K562 (cell line): ENCODE results near the gene ITPR1. TPM values are rescaled to one million over a fixed set of nuclear protein-coding genes. Genes with fewer than 3 reads are reported as not detected.

Experiments used
- ATAC-seq: fragments of 200-7000 bp; cut with Tn5 transposase; 3 replicates; pipeline ENCODE4 v1.9.1; 2020; ENCODE audit warnings: moderate library complexity
- BruUV-seq: library from RNA; stranded (reverse); fragments of 400-500 nt; replicated peaks from 2 replicates; lab custom pipeline; 2021; lab: Mats Ljungman, UMichigan
- CTCF ChIA-PET: fragments of 300-600 bp; formaldehyde crosslinking; extraction: SDS; loops from one replicate; lab custom pipeline; 2021; ENCODE audit warnings: low intra/inter-chr PET ratio; lab: Yijun Ruan, JAX
- POLR2A ChIA-PET: fragments of 300-600, 350-650 bp; sonication (Branson Sonifier 250); formaldehyde crosslinking; extraction: SDS; loops from one replicate; lab custom pipeline; 2021; ENCODE audit warnings: antibody characterized with exemption, inconsistent platforms; lab: Yijun Ruan, JAX
- DNase-seq, 4 experiments: peaks; one replicate each; pipeline versions ENCODE4 v3.0.0 to v3.0.0-alpha.2; 2011 to 2018; ENCODE audit warnings: low spot score in 3 of 4, mixed read lengths in 3 of 4; ENCODE audit errors: extremely low read depth in 1 of 4
- FAIRE-seq: peaks from 2 replicates; lab custom pipeline; 2011; peaks lifted over from hg19 to GRCh38; lab: Jason Lieb, UNC
- H2AFZ ChIP-seq: 2 replicates; pipeline ENCODE4 v1.6.0; 2011; ENCODE audit warnings: low read depth, low read length, control low read depth, inconsistent platforms
- H3K27ac ChIP-seq: fragments of 200-600 bp; 3 replicates; pipeline ENCODE4 v1.8.0; 2011; ENCODE audit warnings: low read depth, mild to moderate bottlenecking, control low read depth, inconsistent platforms, low read length, moderate library complexity, mixed read lengths; ENCODE audit errors: extremely low read depth
- H3K27me3 ChIP-seq, 2 experiments: fragments of 300-600 bp in 1 of 2; 2 replicates in 1 of 2; 3 replicates in 1 of 2; pipeline versions ENCODE4 v1.6.0 to v1.8.0; 2011; ENCODE audit warnings: inconsistent platforms in 2 of 2, low read length in 2 of 2, mild to moderate bottlenecking in 1 of 2, mixed read lengths in 1 of 2, moderate library complexity in 1 of 2; ENCODE audit not compliant: control insufficient read depth in 2 of 2, insufficient read depth in 2 of 2
- H3K36me3 ChIP-seq: fragments of 300-600 bp; 3 replicates; pipeline ENCODE4 v1.8.0; 2011; ENCODE audit warnings: mild to moderate bottlenecking, low read length, inconsistent platforms; ENCODE audit not compliant: control insufficient read depth, insufficient read depth
- H3K4me1 ChIP-seq, 2 experiments: fragments of 200-600 bp in 1 of 2; replicated peaks in 1 of 2; 2 replicates in 1 of 2; 3 replicates in 1 of 2; pipeline versions ENCODE4 v1.5.1 to v1.8.0; 2011; ENCODE audit warnings: inconsistent platforms in 2 of 2, low read length in 2 of 2, mild to moderate bottlenecking in 1 of 2, mixed read lengths in 1 of 2, moderate library complexity in 1 of 2; ENCODE audit not compliant: control insufficient read depth in 2 of 2, insufficient read depth in 2 of 2
- H3K4me2 ChIP-seq: 2 replicates; pipeline ENCODE4 v1.6.1; 2011; ENCODE audit warnings: low read length, control low read depth, inconsistent platforms, mixed read lengths; ENCODE audit not compliant: insufficient read depth
- H3K4me3 ChIP-seq: fragments of 200-600 bp; sonication (generic), shearing (Covaris generic); 2 replicates; pipeline ENCODE4 v1.5.1; 2016; ENCODE audit warnings: control low read depth, inconsistent platforms
- H3K79me2 ChIP-seq: fragments of 200-600 bp; 3 replicates; pipeline ENCODE4 v1.8.0; 2011; ENCODE audit warnings: low read length, inconsistent platforms; ENCODE audit not compliant: control insufficient read depth, insufficient read depth
- H3K9ac ChIP-seq, 2 experiments: 2 replicates each; pipeline versions ENCODE4 v1.6.0 to v1.6.1; 2011; ENCODE audit warnings: low read depth in 2 of 2, low read length in 2 of 2, control low read depth in 1 of 2, inconsistent platforms in 1 of 2, mild to moderate bottlenecking in 1 of 2, mixed read lengths in 1 of 2; ENCODE audit not compliant: insufficient read depth in 1 of 2
- H3K9me1 ChIP-seq: one replicate; pipeline ENCODE4 v1.6.0; 2011; ENCODE audit warnings: inconsistent platforms, mild to moderate bottlenecking, low read length, moderate library complexity; ENCODE audit not compliant: control insufficient read depth, insufficient read depth
- H3K9me3 ChIP-seq: replicated peaks from 2 replicates; pipeline ENCODE4 v1.5.1; 2011; ENCODE audit warnings: low read depth, low read length, inconsistent platforms; ENCODE audit not compliant: control insufficient read depth, insufficient read depth
- H4K20me1 ChIP-seq: replicated peaks from 2 replicates; pipeline ENCODE4 v1.6.1; 2011; ENCODE audit warnings: low read length, inconsistent platforms, mixed read lengths; ENCODE audit not compliant: control insufficient read depth, insufficient read depth
- PRDM10 ChIP-seq: fragments of 450-650 bp; IDR thresholded peaks from 2 replicates; pipeline ENCODE4 v1.6.1; 2018; ENCODE audit not compliant: partially characterized antibody
- ZNF165 ChIP-seq: fragments of 250-450 bp; sonication (Bioruptor Pico); IDR thresholded peaks from 2 replicates; pipeline ENCODE4 v1.4.0; 2020; ENCODE audit warnings: borderline replicate concordance
- WGBS: fragments of 100-300 bp; shearing (Covaris generic); methylation state at CpG from one replicate; pipeline ENCODE4 v1.1.6; 2016; ENCODE audit warnings: low coverage, mixed read lengths; ENCODE audit not compliant: insufficient coverage; ENCODE audit errors: missing lambda C conversion rate; 5-methylcytosine and 5-hydroxymethylcytosine counted together
- in situ Hi-C: fragments of 300-500 bp; cut with MboI; formaldehyde crosslinking; loops from 4 replicates; pipeline ENCODE4 v1.15.0; 2018; ENCODE audit warnings: inconsistent platforms, mixed read lengths
- intact Hi-C: fragments of 100-400 bp; cut with micrococcal nuclease; formaldehyde crosslinking; loops from 2 replicates; pipeline ENCODE4 v1.14.2; 2022
- polyA plus RNA-seq, 8 experiments: library from polyadenylated mRNA; depleted of rRNA in 4 of 8; stranded (reverse) in 5 of 8; unstranded in 3 of 8; fragments of >200 nt; fragmentation: Nextera tagmentation in 2 of 8; fragmentation: Illumina TruSeq in 1 of 8; extraction: Ambion mirVana in 2 of 8; extraction: Trizol in 1 of 8; gene quantifications; 2 replicates each; pipeline versions ENCODE4 v1.2.1 to v1.2.3, GENCODE V29; 2011 to 2014; ENCODE audit warnings: inconsistent platforms in 1 of 8, missing spikeins in 1 of 8
- total RNA-seq, 7 experiments: library from RNA; depleted of rRNA in 6 of 7; stranded (reverse); fragments of >200 nt in 6 of 7; fragmentation: Illumina TruSeq in 2 of 7; extraction: Trizol in 2 of 7; gene quantifications; 2 replicates each; pipeline versions ENCODE4 v1.2.1 to v1.2.3, GENCODE V29; 2011 to 2021; ENCODE audit warnings: low replicate concordance in 1 of 7

Gene ITPR1
- total and polyA plus RNA-seq, 9 of the 15 experiments (the other 6 are each of a cell fraction or from before 2014, with no cell fraction given): 22.4 to 40.0 (median 27.4) TPM

GRCh38 chr3:4680871-4681300 is 187.7 kb downstream of the ITPR1 start:
- FAIRE-seq: no peak
- in situ Hi-C loops: no loop called here
- Histone ChIP-seq H3K36me3 (peaks cover 11% of the 10 kb centered on the region; the same call in 1 of the 3 replicates), H4K20me1 (no peaks in the 10 kb centered on the region), H3K4me1 (no peaks in the 10 kb centered on the region), H2AFZ (no peak overlapping the region), H3K4me3 (no peak overlapping the region), H3K4me2 (no peak overlapping the region), H3K79me2 (no peaks in the 10 kb centered on the region), H3K9me3 (no peaks in the 10 kb centered on the region), H3K27ac (no peak overlapping the region), H3K27me3 (no peaks in the 10 kb centered on the region; a peak in 1 of 5 replicates), H3K9ac (no peak overlapping the region), H3K9me1 (no peaks in the 10 kb centered on the region)
- TF ChIP-seq ZNF165 (CRISPR knock-in tag) (no peak), PRDM10 (peak; percentile 86)
- BruUV-seq: no TSS peak
- intact Hi-C loops: no loop called here
- 64% methylated on average over 2 of the region's 2 CpGs for WGBS
- ATAC-seq: no peak
- no peak for DNase-seq
- POLR2A ChIA-PET: no interaction called here
- CTCF ChIA-PET: no interaction called here
